AML-193 (cell line): ENCODE results near the gene FRAS1.
"Not testable (repeated sequence)": the region's sequence is repeated elsewhere in the genome, so short reads cannot be mapped to it uniquely, and the experiment has no call there.

Source experiments
- DNase-seq, 2 experiments: peaks; one replicate each; lab custom pipeline; 2025; lab: John Stamatoyannopoulos, UW

FRAS1 gene, protein sequence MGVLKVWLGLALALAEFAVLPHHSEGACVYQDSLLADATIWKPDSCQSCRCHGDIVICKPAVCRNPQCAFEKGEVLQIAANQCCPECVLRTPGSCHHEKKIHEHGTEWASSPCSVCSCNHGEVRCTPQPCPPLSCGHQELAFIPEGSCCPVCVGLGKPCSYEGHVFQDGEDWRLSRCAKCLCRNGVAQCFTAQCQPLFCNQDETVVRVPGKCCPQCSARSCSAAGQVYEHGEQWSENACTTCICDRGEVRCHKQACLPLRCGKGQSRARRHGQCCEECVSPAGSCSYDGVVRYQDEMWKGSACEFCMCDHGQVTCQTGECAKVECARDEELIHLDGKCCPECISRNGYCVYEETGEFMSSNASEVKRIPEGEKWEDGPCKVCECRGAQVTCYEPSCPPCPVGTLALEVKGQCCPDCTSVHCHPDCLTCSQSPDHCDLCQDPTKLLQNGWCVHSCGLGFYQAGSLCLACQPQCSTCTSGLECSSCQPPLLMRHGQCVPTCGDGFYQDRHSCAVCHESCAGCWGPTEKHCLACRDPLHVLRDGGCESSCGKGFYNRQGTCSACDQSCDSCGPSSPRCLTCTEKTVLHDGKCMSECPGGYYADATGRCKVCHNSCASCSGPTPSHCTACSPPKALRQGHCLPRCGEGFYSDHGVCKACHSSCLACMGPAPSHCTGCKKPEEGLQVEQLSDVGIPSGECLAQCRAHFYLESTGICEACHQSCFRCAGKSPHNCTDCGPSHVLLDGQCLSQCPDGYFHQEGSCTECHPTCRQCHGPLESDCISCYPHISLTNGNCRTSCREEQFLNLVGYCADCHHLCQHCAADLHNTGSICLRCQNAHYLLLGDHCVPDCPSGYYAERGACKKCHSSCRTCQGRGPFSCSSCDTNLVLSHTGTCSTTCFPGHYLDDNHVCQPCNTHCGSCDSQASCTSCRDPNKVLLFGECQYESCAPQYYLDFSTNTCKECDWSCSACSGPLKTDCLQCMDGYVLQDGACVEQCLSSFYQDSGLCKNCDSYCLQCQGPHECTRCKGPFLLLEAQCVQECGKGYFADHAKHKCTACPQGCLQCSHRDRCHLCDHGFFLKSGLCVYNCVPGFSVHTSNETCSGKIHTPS (N-terminal part only)

DNA sequence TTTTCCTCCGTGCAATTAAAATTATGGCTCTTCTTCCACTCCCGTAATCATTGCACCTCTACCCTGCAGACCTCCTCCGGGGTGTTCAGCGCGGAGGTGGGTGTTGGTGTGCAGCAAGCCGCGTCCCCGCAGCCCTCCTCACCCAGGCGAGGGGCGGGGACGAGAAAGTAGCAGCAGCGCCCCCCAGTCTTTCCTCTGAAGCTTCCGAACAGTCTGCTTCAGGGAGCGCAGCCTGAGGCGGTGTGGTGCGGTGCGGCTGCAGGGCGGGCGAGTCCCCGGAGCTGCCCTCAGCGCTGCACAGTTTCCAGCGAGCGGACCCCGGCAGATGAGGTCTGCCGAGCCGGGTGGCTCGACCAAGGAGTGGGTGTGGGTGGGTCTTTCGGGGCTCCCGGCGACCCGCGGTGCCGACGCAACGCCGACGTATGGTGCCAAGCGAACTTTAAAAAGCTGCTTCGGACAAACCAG is at the start of gene FRAS1:
FRAS1 (plus strand) TSS at position 189 of the 465 bp plus-strand sequence. CDS start 687 bp downstream, outside the sequence.
- no peak for DNase-seq

DNA sequence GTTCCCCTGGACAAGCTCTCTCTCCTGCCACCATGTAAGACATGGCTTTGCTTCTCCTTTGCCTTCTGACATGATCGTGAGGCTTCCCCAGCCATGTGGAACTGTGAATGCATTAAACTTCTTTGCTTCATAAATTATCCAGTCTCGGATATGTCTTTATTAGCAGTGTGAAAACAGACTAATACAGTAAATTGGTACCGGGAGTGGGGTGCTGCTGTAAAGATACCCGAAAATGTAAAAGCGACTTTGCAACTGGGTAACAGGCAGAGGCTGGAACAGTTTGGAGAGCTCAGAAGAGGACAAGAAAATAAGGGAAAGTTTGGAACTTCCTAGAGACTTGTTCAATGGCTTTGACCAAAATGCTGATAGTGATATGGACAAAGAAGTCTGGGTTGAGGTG is 46.1 kb upstream of the FRAS1 start:
- not testable (repeated sequence) for DNase-seq

DNA sequence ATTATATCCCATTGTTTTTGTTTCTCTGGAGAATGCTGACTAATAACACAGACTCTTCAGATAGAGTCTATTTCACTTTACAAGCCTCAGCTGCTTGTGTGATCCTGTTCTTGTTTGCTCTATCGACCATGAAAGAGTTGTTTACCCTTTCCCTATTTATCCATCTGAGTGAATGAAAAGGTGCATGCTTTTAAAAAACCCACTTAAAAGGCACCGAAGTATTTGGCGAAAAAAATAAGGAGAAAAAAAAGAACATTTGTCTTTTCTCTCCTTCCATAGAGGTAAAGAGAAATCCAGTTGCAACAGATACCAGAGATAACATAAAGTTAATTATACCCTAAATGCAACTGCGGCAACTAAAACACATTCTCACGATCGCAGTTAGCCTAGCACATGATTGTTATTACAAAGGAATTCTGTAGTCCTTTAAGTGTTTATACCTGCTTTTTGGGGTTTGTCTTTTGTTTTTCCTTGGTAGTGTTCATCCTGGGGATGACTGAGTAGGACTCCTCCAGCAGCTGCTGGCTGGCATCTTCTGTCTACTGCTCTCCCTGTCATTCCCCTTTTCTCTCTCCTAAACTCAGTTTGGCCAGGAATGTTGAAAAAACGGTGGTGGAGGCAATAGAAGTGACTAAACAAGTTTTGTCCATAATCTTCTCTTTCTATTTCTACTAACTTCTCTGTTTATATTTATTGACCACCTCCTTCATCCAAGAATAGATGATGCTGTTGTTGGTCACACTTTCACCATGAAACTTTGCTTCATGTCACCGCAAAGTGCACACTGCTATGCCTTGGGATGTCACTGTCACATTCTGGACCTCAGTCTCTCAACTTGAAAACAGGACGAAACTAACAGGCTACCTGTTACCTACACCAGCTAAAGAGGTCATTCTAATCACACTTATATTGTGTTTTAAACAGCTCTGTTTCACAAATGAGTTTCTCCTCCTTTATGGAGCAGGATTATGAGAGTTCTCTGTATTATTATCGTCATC is 41.9 kb upstream of the FRAS1 start:
- no peak for DNase-seq

DNA sequence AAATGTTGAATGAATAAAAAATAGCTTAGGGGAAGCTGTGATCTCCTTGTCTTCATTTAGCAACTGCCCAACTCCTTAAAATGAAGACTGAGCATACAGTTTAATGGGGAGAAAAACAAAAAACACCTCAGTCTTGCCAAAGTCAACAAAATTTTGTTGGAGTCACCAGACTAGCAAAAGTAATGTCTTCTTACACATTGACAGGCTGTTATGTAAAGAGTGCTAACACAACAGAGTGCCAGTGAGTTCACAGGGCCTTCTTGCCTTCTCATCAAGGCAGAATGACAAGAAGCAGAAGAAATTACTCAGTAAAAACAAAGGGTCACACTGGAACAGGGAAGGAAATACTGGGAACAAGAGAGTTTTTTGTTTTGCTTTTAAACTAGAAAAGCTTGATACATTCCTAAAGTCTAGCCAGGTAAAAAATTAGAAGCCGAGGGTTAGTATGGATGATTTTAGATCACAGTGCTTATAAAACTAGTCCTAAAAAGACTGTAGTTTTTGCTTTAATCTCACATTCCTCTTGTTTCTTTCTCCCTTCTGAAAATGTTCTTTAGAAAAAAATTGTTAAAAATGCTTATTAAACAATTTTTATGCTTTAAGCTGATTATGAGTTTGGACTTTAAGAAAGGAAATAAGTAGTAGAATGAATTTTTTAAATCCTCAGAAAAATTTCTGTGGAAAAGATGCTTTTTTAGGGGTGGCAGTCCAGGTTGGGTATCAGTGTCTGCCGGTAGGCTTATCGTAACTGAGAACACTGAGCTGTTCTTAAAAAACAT is 38.7 kb upstream of the FRAS1 start:
- no peak for DNase-seq

DNA sequence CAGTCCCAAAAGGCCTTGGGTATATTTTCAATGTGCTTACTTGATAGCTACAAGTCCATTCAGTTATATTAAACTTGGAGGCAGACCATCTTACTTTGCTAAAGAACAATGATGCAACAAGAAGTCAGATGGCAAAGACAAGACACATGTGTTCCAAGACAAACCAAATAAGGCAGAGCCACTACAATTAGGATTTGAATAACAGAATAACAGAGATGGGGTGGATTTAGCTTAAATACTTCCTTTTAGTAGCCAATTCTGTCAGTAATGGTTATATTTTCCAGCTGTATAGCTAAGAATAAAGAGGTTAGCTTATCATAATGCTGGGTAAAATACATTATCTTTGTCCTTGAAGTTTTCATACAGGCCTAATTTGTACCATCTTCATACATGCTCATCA is 37.7 kb upstream of the FRAS1 start:
- DNase-seq: no peak

DNA sequence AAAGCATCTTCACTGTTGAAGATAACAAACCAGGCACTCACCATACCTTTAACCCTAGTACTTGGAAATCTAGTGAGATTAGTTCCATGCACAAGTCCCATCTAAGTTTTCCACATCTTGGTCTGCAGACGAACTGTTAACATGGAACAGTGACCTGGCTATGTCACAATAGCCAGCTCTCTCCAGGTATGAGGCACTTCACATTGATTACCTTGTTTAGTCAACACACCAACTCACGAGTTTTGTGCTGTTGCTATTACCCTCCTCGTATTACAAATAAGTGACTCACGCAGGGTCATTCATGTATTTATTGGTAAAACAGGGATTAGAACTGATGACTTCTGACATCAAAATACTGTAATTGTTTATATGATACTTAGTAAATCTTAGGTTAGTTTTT is 36.4 kb upstream of the FRAS1 start:
- DNase-seq: no peak

DNA sequence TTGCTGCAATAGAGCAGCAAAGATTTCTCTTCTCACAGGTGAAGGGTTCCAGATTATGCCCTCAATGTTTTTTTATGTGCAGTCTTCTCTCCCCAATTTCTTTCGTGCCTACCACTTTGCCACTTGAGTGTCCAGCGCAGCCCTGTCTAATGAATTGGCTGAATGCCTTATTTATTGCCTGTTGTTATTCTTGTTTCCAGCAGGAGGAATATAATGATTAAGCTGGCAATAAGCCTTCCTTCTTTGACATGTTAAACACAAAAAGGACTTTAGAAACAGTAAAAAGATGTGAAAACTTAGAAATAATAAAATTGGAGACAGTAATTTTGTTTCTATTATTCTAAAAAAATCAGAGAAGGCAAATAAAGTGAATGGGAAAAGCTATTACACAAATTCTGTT is 34.6 kb upstream of the FRAS1 start:
- DNase-seq: no peak

DNA sequence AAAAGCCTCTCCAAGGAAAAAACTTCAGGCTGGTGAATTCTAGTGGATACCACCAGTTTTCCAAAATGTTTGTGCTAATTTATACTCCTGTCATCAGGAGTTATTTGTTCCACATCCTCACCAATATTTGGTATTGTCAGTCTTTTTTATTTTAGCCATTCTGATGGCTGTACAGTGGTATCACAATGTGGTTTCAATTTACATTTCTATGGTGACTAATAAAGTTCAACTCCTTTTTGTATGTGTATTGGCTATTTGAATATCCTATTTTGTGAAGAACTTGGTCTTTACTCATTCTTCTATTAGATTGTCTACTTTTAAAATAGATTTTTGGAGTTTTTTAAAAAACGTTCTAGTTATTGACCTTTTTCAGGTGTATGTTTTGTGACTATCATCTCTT is 33.0 kb upstream of the FRAS1 start:
- DNase-seq: no peak

DNA sequence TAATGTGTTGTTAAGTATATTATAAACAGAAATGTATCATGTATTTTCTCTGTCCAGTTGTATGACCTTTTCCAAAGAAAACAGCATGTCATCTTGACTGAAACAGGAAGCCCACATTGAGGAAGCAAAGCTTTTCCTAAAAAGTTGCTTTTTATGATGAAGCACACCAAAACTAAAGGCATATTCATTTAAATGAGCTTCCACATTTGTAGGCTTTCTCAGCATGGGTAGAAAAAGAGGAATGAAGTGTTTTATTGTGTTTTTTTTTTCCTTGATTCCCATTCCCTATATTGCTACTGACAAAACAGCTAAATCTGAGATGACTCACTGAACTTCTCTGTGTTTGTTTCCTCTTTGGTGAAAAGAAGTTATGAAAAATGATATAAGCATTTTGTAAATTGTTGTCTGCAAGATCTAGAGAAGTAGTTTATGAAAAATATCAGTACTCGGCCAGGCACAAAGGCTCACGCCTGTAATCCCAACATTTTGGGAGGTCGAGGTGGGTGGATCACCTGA is 32.5 kb upstream of the FRAS1 start:
- no peak for DNase-seq

DNA sequence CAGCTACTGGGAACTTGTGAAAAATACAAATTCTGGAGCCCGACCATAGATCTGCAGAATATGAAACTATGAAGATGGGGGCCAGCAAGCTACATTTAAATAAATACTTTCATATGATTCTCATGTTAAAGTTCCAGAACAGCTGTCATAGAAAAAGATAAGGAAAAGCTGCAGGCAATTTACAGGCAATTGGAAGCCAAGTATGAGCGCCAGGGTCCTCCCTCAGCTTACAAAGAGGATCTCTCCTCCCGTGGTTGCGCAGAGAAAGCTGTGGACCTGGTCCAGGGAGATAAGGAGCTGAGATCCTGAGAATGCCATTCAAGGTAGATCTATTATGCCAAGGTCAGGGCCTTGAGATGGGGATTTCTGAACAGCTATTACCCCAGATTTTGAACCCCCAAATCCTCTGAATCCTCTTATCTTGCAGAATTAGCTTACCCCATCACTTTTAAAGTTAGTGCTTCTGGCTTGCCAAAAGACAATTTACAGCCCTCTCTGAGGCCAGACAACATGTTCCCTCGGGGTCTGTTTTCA is 25.6 kb upstream of the FRAS1 start:
- no peak for DNase-seq

DNA sequence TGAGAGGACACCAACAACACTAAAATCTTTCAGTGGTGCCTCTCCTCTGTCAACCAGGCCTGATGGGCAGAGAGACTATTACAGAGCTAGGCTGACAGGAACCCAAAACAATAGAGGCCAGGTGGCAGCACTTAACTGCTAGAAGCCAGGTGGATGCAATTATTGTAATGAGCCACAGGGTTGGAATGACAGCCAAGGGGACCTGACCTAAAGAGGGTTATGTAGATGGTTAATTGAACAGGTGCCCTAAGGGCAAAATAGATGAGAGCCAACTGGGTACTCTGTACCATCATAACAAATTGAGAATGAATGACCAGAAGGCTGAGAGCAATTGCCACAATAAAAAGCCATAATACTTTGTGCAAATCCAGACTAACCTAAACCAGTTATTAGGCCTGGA is 24.7 kb upstream of the FRAS1 start:
- DNase-seq: no peak

DNA sequence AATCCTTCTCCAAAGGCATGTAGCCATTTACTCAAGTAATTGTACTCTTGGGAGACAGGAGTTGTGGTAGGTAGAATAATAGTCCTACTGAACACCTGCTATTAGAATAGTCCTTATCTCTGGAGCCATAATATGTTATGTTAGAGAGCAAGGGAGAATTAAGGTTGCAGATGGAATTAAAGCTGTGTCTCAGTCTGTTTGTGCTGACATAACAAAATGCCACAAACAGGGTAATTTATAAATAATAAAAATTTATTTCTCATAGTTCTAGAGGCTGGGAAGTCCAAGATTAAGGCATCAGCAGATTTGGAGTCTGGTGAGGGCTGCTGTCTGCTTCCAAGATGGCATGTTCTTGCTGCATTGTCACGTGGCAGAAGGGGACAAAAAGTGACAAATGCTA is 24.2 kb upstream of the FRAS1 start:
- DNase-seq: no peak

DNA sequence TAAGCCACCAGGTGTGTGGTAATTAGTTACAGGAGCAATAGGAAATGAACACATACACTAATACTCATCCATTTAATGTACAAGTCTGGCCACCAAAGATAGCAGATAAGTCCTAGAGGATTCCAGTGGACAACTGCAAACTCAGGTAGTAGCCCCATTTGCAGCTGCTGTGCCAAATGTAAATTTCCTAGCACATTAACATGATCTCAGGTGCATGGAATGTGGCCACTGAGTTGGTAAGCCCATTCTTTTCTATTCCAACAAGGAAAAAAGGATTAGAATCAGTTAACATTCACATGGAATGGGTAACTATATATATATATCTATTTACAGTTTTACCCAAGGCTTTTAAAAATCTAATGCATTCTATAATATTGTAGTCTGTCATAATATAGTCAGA is 23.3 kb upstream of the FRAS1 start:
- DNase-seq: no peak

DNA sequence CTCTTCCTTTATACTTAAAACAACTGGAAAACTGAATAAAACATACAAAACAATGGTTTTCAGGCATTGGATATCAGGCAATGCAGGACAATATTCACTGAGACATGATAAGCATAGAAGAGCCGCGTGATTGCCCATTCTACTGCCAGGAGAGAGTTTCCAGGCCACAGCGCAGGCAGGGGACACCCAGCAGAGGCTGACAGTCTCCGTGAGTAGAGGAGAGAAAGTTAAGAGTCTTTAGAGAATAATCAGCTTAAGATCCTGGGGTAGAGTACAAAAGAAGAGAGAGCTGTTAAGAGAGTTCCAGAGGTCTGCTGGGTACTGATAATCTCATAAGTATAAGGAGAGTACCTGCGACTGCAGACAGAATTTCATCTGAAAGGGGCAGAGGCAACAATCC is 18.4 kb upstream of the FRAS1 start:
- no peak for DNase-seq

DNA sequence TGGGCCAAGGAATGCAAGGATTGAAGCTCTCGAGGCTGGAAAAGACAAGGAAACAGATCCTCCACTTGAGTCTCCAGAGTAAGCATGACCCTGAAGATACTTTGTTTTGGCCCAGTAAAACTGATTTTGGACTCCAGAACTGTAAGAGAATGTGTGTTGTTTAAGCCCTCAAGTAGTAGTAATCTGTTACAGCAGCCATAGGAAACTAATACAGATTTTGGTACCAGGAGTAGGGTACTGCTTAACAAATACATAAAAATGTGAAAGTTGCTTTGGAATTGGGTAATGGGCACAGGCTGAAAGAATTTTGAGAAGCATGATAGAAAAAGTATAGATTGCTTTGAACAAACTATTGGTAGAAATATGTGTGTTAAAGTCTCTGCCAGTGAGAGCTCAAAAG is 17.4 kb upstream of the FRAS1 start:
- DNase-seq: no peak

DNA sequence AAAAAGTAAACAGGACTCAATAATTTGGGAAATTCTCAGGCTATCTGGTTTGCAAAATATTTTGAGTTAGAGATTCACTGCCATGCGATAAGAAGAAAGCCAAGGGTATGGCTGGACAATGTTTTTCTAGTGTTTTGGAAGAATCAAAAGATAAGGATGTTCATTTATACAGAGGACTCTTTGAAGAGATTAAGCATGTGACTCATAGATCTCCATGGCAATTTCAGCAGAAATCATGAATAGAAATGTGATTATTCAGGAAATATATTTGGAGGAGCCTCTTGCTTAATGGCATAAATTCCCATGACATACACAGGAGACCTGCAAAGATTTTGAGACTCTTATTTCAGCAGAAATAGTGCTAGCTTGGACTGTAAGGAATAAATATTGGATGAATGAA is 16.7 kb upstream of the FRAS1 start:
- DNase-seq: no peak

DNA sequence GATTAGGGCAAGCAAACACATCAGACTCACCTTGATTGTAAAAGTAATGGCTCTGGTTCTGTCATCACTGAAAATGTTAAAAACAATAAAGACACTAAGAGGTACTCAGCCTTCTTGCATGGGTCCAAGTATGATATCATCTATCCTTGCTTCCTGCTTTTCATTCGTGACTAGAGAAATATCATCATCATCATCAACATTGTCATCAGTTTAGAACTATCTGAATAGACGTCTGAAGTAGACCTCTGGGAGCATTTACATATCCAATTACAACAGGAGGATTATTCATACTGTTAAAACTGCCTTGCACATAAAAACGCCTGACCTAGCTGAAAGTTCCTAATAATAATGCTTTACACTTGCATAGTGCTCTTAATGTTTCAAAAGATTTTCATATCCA is 9.8 kb upstream of the FRAS1 start:
- DNase-seq: no peak

DNA sequence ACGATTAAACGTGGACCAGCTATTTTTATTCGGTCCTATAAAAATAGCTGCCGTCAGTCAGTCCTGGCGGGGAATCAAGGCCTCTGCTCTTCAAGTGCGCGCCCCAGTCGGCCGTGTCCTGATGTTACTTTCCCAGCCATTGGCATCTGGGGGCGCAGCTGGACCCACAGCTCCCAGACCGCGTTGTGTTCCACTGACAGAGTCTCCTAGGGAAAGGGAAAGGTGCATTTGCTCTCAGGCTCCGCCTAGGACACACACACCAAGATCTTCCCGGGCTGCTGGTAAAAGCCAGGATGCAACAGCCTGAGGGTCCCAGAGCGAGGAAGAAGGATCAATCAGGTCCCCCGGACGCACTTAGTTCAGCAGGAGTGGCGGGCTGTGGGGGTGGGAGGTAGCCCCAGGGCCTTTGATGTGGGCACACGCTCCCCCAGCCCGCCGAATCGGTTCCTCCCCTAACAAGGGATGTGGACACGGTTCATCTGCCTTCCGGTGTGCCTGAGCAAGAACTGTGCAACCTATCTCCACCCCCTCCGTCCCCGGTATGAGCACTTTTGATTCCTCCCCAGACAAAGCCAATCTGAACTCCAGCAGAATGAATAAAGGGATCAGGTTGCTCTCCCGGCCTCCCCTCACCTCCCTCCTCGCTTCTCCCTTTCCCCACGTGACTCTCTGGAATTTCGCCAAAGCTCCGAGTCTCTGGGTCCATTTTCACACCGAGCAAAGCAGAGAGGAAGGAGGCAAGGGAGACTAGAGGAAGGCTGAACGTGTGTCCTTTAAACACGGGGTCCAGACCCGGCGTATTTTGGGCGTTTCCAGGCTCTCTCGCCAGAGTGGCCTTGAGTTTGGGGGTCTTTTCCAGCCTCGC is 626 bp upstream of the FRAS1 start:
- no peak for DNase-seq
